IPS-NIHi11 (cell line): ENCODE data around the gene TMEM185B.
"Not testable (repeated sequence)": the region's sequence is repeated elsewhere in the genome, so short reads cannot be mapped to it uniquely, and the experiment has no call there.

Experiments used
- DNase-seq: peaks from one replicate; pipeline ENCODE4 v3.0.0; 2012; ENCODE audit warnings: mixed read lengths, low spot score

The TMEM185B gene

DNA sequence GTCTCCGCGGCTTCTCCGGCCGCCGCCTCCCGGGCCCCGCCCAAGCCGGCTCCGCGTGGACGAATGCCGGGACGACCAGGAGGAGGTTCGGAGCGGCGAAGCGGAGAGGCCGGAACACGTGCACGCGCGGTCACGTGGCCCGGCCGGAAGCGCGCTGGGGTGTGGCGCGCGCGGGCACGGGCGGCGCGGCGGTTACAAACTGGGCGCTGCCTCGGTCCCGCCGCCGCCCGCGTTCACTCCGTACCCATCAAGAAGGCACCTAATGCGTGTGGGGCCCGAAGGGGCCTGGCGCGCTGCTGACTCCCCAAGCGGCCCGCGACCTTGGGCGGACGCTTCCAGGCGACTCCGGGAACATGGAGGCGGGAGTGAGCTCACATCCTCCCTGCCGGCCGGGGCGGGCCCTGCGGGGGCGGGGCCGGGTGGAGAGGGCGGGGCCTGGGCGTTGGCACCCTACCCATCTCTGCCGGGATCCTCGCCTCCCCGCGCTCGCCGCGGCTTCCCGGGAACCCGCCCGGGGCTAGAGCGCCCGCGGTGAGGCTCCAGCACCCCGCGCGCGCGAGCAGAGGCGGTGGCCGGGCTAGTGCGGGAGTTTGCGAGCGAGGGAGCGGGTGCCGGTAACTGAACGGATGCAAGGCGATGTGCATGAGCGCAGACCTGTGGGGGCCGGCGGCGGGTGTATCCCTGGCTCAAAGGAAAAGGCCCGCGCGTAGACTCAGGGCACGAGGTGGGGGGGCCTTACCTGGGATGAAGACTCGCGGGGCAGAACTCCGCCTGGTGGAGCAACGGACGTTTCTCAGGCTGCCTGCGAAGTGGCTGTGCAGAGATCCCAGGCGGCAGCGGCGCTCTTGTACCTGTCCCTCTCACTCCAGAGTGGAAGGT is at the start of gene TMEM185B:
TMEM185B (minus strand) TSS at position 367 of the 879 bp plus-strand sequence. CDS start 424 bp downstream, outside the sequence.
- DNase-seq = peak; percentile 99

DNA sequence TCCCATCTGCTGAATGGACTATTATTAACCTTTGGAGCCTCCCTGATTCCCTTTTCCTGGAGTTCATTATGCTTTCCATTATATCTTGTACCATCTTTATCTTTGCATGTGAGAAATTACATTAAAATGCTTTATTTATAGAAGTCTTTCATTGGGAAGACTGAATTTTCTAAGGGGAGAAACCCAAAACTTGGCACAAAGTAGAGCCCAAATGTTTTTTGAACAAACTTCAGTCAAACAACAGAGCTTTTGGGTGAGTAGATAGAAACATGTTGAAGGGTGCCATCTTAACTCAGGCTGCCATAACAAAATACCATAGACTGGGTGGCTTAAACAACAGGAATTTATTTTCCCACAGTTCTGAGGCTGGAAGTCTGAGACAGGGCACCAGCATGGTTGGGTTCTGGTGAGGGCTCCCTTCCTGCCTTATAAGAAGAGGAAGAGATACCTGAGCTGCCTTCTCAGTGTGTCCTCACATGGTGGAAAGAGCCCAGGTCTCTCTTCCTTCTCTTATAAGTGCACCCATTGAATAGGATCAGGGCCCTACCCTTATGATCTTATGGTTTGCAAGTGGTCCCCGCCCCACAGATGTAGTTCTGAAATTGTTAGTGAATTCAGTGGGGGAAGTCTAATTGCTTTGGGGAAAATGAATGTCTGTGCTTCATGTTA is 48.6 kb upstream of the TMEM185B start:
- no peak for DNase-seq

DNA sequence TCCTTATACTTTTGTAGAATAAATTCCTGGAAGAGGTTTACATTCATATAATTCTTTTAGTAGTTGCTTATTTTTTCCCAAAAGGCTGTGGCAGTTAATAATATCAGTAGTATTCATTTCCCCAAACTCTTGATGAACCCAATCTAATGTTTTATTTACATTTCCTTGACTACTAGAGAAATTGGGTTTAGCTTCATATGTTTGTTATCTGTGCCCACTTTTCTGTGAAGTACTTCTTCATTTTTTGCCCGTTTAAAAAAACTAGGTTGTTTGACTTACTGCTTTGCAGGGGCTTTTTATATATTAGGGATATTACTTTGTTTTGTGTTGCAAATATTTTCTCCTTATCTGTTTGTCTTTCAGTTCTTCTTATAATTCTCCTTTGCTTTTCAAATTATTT is 46.6 kb upstream of the TMEM185B start:
- DNase-seq = no peak

DNA sequence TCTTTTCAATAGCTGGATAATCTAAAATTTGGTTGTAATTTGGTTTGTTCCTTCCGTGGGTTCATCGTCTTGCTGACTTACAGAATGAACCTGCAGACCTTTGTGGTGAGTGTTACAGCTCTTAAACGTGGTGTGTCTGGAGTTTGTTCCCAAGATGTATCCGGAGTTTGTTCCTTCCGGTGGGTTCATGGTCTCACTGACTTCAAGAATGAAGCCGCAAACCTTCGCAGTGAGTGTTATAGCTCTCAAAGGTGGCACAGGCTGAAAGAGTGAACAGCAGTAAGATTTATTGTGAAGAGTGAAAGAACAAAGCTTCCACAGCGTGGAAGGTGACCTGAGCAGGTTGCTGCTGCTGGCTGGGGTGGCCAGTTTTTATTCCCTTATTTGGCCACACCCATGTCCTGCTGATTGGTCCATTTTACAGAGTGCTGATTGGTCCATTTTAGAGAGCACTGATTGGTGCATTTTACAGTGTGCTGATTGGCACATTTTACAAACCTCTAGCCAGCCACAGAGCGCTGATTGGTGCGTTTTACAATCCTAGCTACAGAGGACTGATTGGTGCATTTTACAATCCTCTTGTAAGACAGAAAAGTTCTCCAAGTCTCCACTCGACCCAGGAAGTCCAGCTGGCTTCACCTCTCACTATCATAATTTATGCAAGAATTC is 46.0 kb upstream of the TMEM185B start:
- DNase-seq = no peak

DNA sequence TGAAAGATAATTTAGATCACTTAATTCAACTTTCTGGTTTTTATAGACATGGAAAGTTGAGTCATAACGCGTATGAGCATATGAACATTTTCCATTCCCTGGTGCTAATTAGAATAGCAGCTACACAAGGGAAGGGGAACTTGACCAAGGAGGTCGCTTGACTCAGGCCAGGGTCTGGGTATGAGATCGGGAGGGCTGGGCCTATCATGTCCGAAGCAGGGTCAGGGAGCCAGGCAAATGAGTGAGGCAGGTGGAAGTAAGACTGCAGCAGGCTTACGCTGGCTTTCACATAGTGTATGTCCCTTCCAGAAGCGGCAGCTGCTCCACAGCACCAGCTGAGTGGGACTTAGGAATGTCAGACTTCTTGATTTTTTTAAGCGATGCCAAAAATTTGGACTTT is 44.1 kb upstream of the TMEM185B start:
- DNase-seq = no peak

DNA sequence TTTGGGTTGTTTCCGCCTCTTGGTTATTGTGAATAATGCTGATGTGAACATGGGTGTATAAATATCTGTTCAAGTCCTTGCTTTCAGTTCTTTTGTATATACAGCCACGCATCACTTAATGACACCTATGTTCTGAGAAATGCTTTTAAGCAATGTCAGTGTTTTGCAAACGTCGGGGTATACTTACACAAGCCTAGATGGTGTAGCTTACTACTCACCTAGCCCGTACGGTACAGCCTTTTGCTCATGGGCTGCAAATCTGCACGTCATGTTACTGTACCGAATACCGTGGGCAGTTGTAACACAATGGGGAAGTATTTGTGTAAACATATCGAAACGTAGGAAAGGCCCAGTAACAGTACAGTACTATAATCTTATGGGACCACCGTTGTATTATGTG is 41.8 kb upstream of the TMEM185B start:
- DNase-seq = no peak

DNA sequence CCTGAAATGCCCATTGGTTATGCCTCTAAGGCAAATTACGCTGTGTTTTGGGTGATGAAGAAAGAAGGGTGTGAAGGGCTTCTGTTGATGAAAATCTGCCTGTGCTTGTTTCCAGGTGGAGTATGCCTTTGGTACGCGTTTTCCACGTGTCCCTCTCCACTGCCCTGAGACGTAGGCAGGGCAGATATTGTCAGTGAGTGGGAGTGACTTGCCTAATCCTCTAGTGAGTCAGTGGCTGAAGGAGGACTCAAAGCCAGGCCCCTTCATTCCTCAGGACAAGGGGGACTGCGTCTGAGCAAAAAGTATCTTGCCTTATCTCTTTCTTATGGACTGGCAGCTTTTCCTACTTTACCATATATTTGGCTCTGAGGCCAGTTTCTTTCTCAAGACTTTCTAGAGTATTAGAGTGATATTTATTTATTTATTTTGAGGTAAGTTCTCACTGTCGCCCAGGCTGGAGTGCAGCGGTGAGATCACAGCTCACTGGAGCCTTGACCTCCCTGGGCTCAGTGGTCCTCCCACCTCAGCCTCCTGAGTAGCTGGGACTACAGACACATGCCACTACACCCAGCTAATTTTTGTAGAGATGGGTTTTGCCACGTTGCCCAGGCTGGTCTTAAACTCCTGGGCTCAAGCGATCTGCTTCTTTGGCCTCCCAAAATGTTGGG is 39.7 kb upstream of the TMEM185B start:
- DNase-seq = no peak

DNA sequence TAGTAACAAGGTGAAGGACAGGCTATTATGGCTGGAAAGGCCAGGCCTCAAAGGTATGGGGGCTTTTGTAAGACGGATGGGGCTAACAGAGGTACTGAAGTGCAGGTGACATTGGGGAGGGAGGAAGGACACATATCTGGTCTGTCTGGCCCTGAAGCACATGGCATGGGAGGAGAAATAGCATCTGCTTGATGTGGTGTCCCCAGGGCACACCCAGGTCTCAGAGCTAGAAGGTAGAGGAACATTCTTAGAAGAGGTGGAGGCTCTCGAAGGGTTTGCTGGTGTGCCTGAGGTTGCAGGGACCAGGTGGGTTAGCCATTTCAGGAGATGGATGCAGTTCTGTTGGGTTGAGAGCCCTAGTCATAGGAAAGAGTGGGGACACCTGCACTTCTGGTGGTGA is 39.0 kb upstream of the TMEM185B start:
- DNase-seq = no peak

DNA sequence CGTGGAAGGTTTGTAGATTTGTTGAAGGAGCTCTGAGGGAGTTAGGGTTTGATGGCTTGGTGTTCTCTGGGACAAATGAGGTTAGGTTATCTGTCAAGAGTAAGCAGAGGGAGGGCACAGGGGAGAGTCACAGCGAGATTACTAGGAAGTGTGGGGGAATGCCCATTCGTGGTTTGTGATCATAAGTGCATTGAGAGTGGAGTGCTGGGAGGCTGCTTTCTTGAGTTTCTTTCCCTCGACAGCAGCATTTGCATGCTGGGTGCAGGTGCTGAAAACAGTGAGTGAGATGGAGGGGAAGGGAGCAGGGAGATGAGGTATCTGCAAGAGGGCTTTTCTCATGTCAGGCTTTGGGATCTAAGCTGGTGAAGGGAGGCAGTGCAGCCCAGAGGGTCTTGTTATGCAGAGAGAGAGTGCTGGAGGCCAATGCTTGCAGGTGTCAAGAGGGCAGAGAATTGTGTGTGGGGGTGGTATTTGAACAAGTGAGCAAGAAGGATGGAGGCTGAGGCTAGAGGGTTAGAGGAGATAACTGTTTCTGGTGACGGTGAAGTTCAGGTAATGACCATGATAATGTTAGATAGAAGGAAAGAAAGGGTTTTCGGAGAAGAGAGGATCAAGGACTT is 38.3 kb upstream of the TMEM185B start:
- DNase-seq = no peak

DNA sequence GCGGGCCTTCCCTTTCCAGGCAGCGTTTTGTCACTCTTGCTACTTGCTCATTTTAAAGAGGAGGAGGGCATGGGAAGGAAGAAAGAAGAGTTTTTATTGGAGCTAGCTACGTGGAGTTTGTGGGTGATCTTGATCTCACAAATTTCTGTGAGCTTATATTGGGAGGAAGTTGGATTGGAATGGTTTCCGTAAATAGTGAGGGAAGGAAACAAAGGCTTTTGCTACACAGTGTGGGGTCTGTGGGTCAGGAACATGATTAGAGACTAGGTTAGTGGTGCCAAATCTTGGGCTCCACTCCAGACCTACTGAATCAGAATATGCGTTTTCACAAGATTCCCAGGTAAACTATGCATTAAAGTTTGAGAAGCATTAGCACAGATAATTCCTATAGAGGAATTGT is 37.5 kb upstream of the TMEM185B start:
- no peak for DNase-seq

DNA sequence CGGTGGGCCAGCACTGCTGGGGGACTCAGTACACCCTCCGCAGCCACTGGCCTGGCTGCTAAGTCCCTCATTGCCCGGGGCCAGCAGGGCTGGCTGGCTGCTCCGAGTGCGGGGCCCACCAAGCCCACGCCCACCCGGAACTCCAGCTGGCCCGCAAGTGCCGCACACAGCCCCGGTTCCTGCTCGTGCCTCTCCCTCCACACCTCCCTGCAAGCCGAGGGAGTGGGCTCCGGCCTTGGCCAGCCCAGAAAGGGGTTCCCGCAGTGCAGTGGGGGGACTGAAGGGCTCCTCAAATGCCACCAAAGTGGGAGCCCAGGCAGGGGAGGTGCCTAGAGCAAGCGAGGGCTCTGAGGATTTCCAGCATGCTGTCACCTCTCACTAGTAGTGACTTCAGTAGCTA is 36.7 kb upstream of the TMEM185B start:
- DNase-seq = not testable (repeated sequence)

DNA sequence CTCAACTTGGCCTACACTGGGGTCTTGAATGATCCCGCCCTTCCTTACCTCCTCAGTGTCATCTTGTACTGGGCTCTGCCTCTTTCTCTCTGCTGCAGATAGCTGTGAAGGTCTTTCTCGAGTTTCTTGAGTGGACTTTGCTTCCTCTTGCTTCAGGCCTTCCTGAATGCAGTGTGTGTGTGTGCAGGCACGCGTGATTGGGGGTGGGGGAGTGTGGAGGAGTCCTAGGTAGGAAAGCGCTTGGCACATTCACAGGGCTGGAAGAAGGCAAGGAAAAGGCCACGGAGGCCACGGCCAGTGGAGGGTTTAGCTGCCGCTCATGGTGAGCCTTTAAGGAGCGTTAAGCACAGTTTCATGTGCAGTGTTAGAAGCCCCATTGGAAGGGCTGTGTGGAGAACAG is 35.0 kb upstream of the TMEM185B start:
- no peak for DNase-seq

DNA sequence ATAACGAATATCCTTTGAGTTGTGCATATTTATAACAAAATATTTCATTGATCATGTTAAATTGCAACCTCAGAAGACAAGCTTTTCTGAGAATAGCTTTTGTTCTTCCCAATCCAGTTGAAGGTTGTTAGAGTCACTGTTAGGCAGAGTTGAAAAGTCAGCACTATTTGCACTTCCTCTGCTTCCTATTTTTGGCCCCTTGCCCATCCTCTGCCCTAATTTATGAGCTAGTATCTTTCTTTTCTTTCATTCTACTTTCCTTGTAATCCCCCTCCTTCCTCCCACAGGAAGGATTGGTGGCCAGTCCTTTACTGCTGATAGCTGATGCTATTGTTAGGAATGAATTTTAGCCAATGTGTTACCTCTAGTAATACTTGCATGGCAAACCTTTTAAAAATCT is 34.3 kb upstream of the TMEM185B start:
- no peak for DNase-seq

DNA sequence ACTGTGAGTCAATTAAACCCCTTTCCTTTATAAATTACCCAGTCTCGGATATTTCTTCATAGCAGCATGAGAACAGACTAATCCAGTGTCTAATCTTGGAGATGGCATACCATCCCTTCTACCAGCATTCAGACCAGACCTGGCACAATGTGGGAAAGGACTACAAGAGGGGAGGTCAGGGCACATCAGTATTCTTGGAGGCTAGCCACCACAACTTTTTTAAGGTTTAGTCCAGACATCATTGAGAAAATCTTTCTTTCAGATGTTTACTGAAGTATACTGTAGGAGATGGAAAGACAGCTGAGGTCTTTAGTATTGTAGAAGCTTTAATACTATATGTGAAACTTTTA is 33.4 kb upstream of the TMEM185B start:
- DNase-seq = no peak

DNA sequence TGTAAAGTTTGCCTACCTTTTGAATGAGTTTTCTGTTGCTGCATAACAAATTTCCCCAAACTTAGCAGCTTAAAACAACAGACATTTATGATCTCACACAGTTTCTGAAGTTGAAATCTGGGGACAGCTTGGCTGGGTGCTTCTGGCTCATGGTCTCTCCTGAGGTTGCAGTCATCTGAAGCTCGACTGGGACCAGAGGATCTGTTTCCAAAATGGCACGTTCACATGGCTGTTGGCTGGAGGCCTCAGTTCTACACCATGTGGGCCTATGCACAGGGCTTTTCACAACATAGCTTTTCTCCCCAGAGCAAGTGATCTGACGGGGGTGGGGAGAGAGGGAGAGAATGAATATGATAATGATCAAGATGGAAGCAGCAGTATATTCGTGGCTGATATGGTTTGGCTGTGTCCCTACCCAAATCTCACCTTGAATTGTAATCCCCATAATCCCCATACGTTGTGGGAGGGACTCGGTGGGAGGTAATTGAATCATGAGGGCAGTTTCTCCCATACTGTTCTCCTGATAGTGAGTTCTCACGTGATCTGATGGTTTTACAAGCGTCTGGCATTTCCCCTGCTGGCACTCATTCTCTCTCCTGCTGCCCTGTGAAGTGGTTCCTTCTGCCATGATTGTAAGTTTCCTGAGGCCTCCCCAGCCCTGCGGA is 32.9 kb upstream of the TMEM185B start:
- DNase-seq = no peak

DNA sequence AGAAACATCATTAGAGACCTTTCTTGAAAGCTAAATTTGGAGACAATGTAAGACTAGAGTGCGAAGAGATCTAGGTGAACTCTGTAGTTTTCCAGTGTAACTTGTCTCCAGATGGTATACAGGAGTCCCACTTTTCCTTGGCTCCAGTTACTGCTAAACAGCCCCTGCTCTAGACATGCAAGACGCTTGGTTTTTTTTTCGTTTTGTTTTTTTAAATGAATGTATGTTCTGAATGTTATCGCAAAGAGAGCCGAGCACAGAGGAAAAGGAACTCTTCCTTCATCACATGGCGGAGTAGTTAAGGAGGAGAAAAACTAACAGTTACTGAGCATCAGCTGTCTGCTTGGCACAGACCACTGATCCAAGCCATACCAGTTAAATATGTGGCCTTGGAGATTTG is 31.9 kb upstream of the TMEM185B start:
- DNase-seq = no peak

DNA sequence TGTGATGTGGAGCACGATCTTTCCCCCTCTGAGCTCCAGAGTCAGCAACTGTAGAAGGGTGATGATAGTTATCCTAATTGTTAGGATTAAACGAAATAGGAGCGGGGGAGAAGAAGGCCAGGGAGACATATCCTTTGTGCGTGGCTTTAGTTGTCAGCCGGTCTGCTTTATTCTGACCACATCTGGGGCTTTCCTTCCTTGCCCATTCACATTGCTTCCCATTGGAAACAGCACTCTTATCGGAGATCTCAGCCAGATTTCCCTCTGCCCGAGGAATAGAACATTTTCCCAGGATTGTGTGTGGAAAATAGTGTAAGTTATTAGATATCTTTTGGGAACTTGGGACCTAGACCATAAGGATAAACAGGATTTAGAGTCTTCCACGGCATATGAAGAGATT is 31.0 kb upstream of the TMEM185B start:
- no peak for DNase-seq

DNA sequence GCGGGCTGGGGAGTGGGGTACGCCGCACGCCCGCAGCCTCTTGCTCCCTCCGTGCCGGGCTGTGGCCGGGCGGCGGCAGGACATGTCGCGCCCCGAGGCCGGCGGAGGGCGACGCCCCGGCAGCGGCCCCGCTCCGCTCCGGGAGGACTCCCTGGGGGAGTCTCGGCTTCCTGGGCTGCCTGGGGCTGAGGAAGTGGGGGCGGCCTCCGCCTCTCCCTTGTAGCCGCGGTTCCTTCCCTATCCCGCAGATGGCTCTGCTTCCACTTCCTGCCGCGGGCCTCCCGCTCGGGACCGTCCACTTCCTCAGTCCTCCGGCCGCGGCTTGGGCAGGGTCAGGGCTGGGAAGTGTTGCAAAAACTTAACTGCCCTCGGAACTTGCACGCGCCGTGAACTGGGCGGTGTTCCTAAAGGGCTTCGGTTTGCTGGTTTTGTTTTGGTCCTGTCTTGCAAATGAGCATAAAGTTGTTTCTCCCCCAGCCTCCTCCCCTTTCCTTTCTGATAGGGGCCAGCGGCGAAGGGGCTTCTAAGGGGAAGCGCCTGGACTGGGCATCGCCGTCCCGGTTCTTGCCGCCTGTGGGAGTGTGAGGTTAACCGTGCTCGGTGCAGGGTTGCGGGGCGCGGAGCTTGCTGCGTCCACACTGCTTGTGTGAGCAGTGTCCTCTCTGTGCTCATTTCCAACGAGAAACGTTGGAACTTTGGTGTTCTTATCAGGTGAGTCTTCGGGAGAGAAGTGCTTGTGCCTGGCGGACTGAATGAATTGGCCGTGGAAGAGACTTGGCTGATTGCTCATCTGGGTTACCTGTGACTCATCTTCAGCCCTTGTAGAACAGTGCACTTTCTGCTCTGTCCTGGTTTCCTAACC is 30.1 kb upstream of the TMEM185B start:
- peak; percentile 81 for DNase-seq

DNA sequence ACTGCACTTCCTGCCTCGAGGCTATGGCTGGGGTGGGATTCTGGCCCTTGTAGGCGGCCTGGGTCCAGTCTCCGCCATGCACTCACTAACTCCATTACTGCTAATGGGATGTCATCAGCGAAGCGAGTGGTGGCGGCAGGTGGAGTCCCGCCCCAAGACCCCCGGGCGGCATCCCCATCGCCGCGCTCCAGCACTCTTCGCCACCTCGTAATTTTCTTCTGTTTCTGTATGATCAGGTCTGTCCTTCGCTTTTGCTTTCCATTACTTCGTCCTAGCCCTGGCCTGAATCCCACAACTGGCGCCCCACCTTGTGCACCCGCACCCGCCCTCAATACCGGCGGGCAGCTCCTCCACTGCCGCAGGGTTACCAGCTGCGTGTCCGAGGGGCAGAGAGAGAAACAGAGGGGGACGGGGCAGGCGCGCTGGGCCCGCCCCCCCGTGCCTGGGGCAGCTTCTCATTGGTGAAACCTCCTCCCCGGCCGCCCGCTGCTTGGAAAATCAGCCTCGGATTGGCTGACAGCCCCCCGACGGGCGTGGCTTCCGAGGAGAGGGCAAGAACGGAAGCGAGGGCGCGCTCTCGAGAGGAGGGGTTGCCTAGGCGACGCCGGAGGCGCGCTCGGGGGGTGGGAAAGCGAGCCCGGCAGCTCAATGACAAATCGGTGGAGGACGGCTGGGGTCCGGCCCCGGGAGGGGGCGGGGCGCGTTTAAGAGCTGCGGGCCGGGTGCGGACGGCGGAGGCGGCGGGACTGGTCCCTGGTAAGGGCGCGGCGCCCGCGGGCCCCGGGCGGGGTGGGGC is 29.2 kb upstream of the TMEM185B start, which contains the start of gene RALB:
RALB (plus strand) TSS at position 628 of the 796 bp plus-strand sequence. CDS start 25,813 bp downstream, outside the sequence.
- DNase-seq = peak; percentile 98

DNA sequence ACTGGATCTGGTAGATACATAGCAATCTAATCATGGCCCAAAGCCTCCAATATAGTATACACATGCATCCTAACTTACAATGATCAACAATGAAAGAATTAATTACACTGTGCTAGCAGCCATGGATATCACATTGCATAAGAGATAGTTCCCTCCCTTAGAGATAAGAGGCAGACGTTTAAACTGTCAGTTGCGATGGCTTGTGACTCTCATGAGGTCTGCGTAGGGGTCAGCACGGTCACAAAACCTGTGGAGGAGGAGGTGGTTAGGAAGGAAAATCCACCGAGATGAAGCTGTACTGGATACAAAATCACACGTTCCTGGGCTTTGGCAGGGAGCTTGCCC is 28.7 kb upstream of the TMEM185B start:
- DNase-seq = no peak
